Erythroblast (primary cell): ENCODE data around the gene ALKBH1.

Experiments used
- GATA1 ChIP-seq: IDR thresholded peaks from 2 replicates; pipeline ENCODE4 v1.6.1; 2011; ENCODE audit warnings: low read depth, mild to moderate bottlenecking, control low read depth, low read length, moderate library complexity
- POLR2A ChIP-seq: IDR thresholded peaks from 2 replicates; pipeline ENCODE4 v1.6.1; 2011; ENCODE audit warnings: mild to moderate bottlenecking, low read length

DNA sequence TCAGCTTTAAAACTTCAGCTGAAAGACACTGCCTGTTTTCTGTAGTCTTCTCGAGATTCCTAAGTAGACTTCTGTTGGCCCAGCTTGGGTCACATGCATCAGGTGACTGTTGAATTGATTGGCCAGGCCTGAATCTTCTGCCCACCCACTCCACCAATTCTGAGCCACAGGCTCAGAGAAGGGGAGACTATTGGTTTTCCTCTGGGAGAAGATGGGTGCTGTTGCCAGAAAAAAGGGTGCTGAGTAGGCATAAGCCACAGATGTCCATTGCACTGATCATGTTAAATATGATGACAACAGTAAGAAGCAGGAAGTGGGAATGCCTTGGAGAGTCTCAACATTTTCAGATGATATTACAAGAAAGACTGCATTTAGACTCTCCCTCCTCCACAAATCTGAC lies 84.6 kb downstream of the ALKBH1 start:
- no peak for TF ChIP-seq POLR2A
- no peak for TF ChIP-seq GATA1
